AG10803 (cell line): ENCODE data around the gene ABCA3.

Experiments
- DNase-seq: peaks from one replicate; pipeline ENCODE4 v3.0.0; 2010; ENCODE audit warnings: low read depth
- H3K4me3 ChIP-seq: 2 replicates; pipeline ENCODE4 v1.5.1; 2011; ENCODE audit warnings: mild to moderate bottlenecking, low read length, control low read depth
- TF ChIP-seq, protein P1 (sequence below): conservative IDR thresholded peaks from 2 replicates; pipeline ENCODE4 v1.5.1; 2011; ENCODE audit warnings: mild to moderate bottlenecking, low read length, control low read depth, inconsistent platforms

ABCA3 gene

DNA sequence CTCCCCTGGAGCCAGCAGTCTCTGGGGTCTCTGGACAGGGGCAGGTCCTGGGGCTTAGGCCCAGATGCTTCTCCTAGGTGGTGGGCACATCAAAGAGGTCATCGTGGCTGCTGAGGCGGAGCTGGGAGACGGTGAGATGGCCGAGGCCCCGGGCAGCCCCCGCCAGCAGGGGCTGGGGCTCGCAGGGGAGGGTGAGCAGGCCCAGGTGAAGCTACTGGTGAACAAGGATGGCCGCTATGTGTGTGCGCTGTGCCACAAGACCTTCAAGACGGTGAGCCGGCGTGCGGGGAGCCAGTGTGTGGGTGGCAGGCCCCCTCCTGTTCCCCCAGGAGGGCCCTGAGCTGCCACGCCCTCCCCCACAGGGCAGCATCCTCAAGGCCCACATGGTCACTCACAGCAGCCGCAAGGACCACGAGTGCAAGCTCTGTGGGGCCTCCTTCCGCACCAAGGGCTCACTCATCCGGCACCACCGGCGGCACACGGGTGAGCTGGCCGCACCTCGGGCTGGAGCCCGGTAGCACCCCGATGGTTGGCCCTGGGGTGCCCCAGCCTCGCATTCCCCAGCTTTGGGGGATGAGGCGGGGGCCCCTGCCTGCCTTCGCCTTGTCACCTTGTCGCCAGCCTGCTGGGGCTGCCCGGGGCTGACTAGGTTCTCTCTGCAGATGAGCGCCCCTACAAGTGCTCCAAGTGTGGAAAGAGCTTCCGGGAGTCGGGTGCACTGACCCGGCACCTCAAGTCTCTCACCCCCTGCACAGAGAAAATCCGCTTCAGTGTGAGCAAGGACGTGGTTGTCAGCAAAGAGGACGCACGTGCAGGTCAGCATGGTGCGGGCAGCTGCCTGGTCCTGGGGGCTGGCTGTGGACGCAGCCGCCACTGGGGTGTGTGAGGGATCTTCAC is 108.2 kb downstream of the ABCA3 start:
- TF ChIP-seq, protein P1, sequence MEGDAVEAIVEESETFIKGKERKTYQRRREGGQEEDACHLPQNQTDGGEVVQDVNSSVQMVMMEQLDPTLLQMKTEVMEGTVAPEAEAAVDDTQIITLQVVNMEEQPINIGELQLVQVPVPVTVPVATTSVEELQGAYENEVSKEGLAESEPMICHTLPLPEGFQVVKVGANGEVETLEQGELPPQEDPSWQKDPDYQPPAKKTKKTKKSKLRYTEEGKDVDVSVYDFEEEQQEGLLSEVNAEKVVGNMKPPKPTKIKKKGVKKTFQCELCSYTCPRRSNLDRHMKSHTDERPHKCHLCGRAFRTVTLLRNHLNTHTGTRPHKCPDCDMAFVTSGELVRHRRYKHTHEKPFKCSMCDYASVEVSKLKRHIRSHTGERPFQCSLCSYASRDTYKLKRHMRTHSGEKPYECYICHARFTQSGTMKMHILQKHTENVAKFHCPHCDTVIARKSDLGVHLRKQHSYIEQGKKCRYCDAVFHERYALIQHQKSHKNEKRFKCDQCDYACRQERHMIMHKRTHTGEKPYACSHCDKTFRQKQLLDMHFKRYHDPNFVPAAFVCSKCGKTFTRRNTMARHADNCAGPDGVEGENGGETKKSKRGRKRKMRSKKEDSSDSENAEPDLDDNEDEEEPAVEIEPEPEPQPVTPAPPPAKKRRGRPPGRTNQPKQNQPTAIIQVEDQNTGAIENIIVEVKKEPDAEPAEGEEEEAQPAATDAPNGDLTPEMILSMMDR: no peak
- no peak for DNase-seq
- H3K4me3 ChIP-seq: no peak overlapping the region

DNA sequence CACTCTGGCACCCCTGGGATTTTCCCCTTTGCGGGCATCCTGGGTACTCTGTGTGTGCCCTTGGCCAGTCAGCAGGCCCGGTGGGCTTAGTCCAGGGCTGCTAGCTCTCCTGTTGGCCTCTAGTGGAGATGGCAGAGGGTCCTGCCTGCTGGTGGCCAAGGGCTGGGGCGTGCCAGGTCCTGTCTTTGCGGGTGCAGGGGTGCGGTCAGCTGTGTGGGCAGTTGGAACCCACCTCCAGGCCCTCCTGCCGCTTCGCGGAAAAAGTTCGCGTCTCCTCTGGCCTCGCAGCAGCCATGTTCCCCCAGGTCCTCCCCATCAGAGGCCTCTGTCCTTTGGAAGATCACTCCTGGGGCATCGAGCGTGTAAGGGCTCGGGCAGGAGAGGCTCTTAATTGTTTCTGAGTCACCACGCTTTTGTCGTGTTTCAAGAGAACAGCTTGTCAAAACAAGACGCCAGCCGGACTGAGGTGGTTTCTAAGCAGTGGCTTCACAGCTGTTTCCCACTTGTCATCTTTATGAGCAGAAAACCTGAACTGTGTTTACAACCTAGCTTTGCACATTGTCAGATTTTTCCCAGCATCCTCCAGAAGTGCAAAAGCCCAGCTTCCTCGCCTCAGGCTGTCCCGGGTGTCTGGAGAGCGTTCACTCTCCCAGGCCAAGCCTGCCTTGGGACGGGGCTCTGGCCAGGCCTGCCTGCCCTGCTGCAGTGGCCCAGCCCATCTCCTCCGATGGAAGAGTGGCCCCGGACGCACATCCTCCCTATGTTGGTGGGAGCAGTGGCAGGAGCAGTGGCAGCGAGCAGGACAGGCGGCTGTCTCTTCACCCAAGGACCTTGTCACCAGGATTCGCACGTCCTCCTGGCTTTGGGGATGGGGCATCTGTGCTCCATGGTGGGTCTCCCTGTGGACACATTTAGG is 109.3 kb downstream of the ABCA3 start:
- no peak for DNase-seq
- no peak overlapping the region for H3K4me3 ChIP-seq
- TF ChIP-seq, protein P1: no peak

DNA sequence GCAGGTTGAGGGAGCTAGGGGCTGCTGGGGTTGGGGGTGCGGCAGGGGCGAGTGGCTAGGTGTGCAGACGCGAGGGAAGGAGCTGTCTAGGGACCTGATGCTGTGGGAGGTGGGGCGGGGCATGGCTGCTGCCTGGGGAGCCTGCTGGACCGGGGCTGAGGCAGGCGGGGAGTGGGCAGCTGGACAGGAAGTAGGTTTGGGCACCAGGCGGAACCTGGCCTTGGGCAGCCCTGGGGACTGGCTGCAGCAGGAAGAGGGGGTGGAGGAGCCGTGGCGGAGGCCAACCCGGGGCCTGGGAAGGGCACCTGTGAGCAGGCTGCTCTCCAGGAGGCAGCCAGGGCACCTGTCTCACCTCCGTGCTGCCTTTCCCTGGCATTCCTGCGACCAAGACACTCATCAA is 110.2 kb downstream of the ABCA3 start:
- TF ChIP-seq, protein P1: no peak
- no peak for DNase-seq
- H3K4me3 ChIP-seq: no peak overlapping the region

DNA sequence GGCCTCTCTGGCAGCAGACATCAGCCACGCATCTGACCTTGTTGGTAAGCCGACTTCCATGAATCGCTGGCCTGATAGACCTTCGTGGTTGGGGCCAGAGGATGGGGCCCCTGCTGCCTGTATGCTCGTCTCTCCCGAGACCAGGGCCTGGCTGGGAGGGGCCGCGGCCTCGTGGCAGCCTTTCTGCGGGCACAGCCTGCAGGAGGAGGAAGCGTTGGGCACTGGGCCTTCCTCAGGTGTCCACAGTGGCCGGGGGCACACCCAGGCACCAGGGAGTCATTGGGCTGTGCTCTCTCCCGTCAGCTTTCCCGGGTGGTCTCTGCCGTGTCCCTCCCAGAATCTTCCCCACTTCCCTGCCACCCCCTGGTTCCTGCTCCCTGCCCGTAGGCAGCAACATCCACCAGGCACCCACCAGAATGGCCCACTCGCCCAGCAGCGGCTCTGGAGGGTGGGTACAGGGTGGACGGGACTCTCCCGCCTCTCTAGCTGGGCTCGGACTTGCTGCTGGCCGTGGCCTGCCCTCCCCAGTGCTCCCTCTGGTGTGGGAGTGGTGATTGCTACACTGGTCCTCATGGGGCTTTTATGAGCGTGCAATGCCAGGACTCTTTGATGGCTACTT is 110.8 kb downstream of the ABCA3 start:
- TF ChIP-seq, protein P1: no peak

DNA sequence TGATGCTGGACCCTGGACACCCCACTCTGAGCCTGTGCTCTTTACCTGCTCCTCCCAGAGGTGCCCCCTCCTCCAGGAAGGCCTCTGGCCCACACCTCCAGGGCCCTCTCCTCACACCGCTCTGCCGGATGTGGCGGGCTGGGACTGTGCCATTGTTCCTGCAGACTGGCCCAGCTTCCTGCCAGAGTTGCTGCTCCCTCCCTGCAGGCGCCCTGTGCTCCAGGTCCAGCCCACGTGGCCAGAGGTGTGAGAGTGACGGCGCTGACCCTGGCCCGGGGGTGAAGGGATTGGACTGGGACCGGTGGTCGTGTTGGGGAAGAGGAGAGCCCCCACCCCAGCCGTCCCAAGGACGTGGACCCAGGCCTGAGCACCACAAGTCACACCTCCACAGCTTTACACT is 111.4 kb downstream of the ABCA3 start:
- H3K4me3 ChIP-seq: no peak overlapping the region
- DNase-seq: no peak
- TF ChIP-seq, protein P1: no peak

More for the DNA sequence above, 110.8 kb downstream of the ABCA3 start:
- no peak for DNase-seq
- H3K4me3 ChIP-seq: no peak overlapping the region

DNA sequence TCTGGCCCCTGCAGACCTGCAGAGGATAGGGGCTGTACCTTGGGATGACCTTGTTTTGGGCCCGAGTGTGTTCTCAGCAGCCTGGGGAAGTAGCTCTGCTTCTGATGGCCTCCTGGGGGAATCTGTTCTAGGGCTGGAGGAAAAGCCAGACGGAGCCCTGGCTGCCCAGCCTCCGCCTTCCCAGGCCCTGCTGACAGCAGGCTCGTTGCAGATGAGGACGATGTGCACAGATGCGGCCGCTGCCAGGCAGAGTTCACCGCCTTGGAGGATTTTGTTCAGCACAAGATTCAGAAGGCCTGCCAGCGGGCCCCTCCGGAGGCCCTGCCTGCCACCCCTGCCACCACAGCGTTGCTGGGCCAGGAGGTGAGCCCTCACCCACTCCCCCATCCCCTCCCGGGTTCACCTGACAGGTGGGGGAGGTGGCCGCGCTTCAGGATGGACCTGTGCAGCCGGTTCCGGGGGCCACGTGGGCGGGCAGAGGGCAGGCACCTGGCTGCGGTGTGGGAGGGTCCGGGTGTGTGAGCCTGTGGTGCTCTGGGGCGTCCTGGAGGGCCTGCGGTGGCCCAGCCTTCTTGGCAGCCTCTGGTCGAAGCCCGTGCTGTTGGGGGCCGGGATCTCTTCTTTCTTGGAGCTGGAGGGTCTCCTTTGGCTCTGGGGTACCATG is 112.2 kb downstream of the ABCA3 start:
- no peak for DNase-seq
- TF ChIP-seq, protein P1: no peak
- no peak overlapping the region for H3K4me3 ChIP-seq
